Caco-2 (cell line): ENCODE measurements around the gene RHEX. TPM values are rescaled to one million over a fixed set of nuclear protein-coding genes. Genes with fewer than 3 reads are reported as not detected.

Experiments used
- BruUV-seq: library from RNA; stranded (reverse); fragments of 400-500 nt; replicated peaks from 2 replicates; lab custom pipeline; 2021; lab: Mats Ljungman, UMichigan
- CTCF ChIA-PET: fragments of 300-600 bp; sonication (Branson Sonifier 250); formaldehyde crosslinking; loops from one replicate; lab custom pipeline; 2022; ENCODE audit warnings: antibody characterized with exemption; lab: Charles Lee
- POLR2A ChIA-PET: fragments of 300-600 bp; sonication (Branson Sonifier 250); formaldehyde crosslinking; loops from one replicate; lab custom pipeline; 2022; ENCODE audit warnings: antibody characterized with exemption; lab: Charles Lee
- DNase-seq, 2 experiments: peaks; one replicate each; pipeline versions ENCODE4 v3.0.0 to v3.0.0-alpha.2; 2020 to 2022
- H3K27me3 ChIP-seq: replicated peaks from 2 replicates; pipeline ENCODE4 v1.6.0; 2011; ENCODE audit warnings: low read length; ENCODE audit not compliant: control insufficient read depth, insufficient read depth
- H3K36me3 ChIP-seq: 2 replicates; pipeline ENCODE4 v1.5.1; 2011; ENCODE audit warnings: low read length; ENCODE audit not compliant: control insufficient read depth, insufficient read depth
- H3K4me1 ChIP-seq: fragments of 250-450 bp; sonication (Bioruptor Pico); 2 replicates; pipeline ENCODE4 v1.5.1; 2020; ENCODE audit warnings: mild to moderate bottlenecking
- H3K4me3 ChIP-seq: 2 replicates; pipeline ENCODE4 v1.5.1; 2011; ENCODE audit warnings: low read depth, mild to moderate bottlenecking, control low read depth, low read length
- H3K9me3 ChIP-seq: fragments of 250-450 bp; sonication (Bioruptor Pico); 2 replicates; pipeline ENCODE4 v1.5.1; 2020; ENCODE audit warnings: mild to moderate bottlenecking, moderate library complexity
- H3K27ac Mint-ChIP-seq: one replicate; pipeline ENCODE4 v1.8.0; 2022; ENCODE audit warnings: mixed read lengths; ENCODE audit not compliant: unreplicated experiment
- H3K27me3 Mint-ChIP-seq: one replicate; pipeline ENCODE4 v1.8.0; 2022; ENCODE audit warnings: mixed read lengths; ENCODE audit not compliant: insufficient read depth, unreplicated experiment
- H3K36me3 Mint-ChIP-seq: one replicate; pipeline ENCODE4 v1.8.0; 2022; ENCODE audit warnings: mild to moderate bottlenecking, mixed read lengths; ENCODE audit not compliant: insufficient read depth, unreplicated experiment
- H3K4me1 Mint-ChIP-seq: one replicate; pipeline ENCODE4 v1.8.0; 2022; ENCODE audit warnings: low read depth, mixed read lengths; ENCODE audit not compliant: unreplicated experiment
- H3K4me3 Mint-ChIP-seq: one replicate; pipeline ENCODE4 v1.8.0; 2022; ENCODE audit warnings: mild to moderate bottlenecking, moderate library complexity, mixed read lengths; ENCODE audit not compliant: unreplicated experiment
- H3K9me3 Mint-ChIP-seq: one replicate; pipeline ENCODE4 v1.8.0; 2022; ENCODE audit warnings: mixed read lengths; ENCODE audit not compliant: unreplicated experiment
- intact Hi-C: fragments of 100-400 bp; cut with micrococcal nuclease; formaldehyde crosslinking; loops from one replicate; pipeline ENCODE4 v1.10.0; 2022; ENCODE audit not compliant: unreplicated experiment
- total RNA-seq: library from RNA; stranded (reverse); gene quantifications from 2 replicates; pipeline ENCODE4 v1.2.3, GENCODE V29; 2022
- TF ChIP-seq, protein P1 (sequence below), 2 experiments: fragments of 200-600 bp in 1 of 2; IDR thresholded peaks; 1 replicate in 1 of 2; 2 replicates in 1 of 2; pipeline versions ENCODE4 v1.5.1 to v1.8.0; 2011 to 2022; ENCODE audit warnings: antibody characterized with exemption in 1 of 2, control low read depth in 1 of 2, inconsistent platforms in 1 of 2, low read depth in 1 of 2, low read length in 1 of 2, mild to moderate bottlenecking in 1 of 2, moderate library complexity in 1 of 2; ENCODE audit not compliant: insufficient read depth in 1 of 2, severe bottlenecking in 1 of 2, unreplicated experiment in 1 of 2

The RHEX gene
- total RNA-seq, 1 experiment from 2014 or later = not detected

DNA sequence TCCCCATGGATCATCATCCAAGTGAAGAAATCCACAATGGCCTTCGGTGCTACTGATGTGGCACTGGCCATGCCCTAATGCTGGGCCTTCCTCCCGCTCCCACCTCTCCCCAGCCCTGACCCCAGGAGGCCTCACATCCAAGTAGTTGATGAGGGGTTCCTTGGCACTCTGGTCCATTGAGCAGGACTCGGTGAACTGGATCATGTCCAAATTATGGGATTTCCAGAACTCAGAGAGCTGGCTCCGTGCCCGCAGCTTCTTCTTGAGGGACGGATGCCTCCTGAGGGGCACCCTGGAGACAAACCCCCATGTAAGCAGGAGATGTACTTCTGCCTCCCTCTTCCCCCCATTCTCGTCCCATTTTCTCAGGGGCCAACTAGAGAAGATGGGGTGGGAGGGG, 30.2 kb upstream of the RHEX start:
- TF ChIP-seq, protein P1, sequence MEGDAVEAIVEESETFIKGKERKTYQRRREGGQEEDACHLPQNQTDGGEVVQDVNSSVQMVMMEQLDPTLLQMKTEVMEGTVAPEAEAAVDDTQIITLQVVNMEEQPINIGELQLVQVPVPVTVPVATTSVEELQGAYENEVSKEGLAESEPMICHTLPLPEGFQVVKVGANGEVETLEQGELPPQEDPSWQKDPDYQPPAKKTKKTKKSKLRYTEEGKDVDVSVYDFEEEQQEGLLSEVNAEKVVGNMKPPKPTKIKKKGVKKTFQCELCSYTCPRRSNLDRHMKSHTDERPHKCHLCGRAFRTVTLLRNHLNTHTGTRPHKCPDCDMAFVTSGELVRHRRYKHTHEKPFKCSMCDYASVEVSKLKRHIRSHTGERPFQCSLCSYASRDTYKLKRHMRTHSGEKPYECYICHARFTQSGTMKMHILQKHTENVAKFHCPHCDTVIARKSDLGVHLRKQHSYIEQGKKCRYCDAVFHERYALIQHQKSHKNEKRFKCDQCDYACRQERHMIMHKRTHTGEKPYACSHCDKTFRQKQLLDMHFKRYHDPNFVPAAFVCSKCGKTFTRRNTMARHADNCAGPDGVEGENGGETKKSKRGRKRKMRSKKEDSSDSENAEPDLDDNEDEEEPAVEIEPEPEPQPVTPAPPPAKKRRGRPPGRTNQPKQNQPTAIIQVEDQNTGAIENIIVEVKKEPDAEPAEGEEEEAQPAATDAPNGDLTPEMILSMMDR (IDR thresholded peaks at IDR 0.05; ENCODE audit: insufficient read depth in 1 of 2, low read depth in 1 of 2, low read length in 1 of 2, severe bottlenecking in 1 of 2, unreplicated experiment in 1 of 2) = no peak
- no peaks in the 10 kb centered on the region for H3K36me3 Mint-ChIP-seq
- H3K9me3 ChIP-seq = no peaks in the 10 kb centered on the region; the same call in 1 of the 2 replicates
- intact Hi-C loops = no loop called here
- no peaks in the 10 kb centered on the region for H3K36me3 ChIP-seq
- no peak overlapping the region for H3K4me3 ChIP-seq
- H3K4me1 Mint-ChIP-seq = peaks cover 11% of the 10 kb centered on the region
- no peak overlapping the region for H3K4me3 Mint-ChIP-seq
- no peak overlapping the region for H3K27ac Mint-ChIP-seq
- H3K27me3 ChIP-seq = no peaks in the 10 kb centered on the region
- ChIA-PET CTCF (no interaction called here), POLR2A (no interaction called here)
- H3K9me3 Mint-ChIP-seq = no peaks in the 10 kb centered on the region
- H3K27me3 Mint-ChIP-seq = peaks cover 4% of the 10 kb centered on the region
- no peak for DNase-seq
- BruUV-seq = no TSS peak
- H3K4me1 ChIP-seq = peaks cover 8% of the 10 kb centered on the region; the same call in 1 of the 2 replicates

DNA sequence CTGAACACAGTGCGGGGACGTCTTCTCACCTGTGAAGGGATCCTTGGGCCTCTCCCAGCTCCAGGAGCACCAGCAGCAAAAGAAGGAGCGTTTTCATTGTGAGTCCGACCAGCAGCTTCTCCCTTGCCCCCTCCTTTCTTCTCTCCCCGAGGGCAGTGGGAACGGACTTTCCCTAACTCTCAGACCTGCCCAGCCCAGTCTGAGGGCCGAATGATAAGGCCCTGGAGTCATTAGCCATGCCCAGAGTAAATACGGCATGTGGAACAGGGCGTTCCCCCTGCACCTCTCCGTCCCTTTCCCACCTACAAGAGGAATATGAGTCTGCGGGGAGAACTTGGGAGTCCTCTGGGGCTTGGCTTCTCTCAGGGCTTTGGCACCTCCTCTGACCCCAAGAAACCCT, 29.3 kb upstream of the RHEX start, which contains the start of gene CTSE:
Gene CTSE, minus strand, starts transcription at position 201 of the 400 bp plus-strand sequence. Its CDS starts 104 bp downstream, at position 97.
- TF ChIP-seq, protein P1 (IDR thresholded peaks at IDR 0.05; ENCODE audit: insufficient read depth in 1 of 2, low read depth in 1 of 2, low read length in 1 of 2, severe bottlenecking in 1 of 2, unreplicated experiment in 1 of 2) = no peak
- no peaks in the 10 kb centered on the region for H3K36me3 Mint-ChIP-seq
- H3K4me1 Mint-ChIP-seq = peaks cover 11% of the 10 kb centered on the region
- no TSS peak for BruUV-seq
- ChIA-PET POLR2A (no interaction called here), CTCF (no interaction called here)
- peaks cover 4% of the 10 kb centered on the region for H3K27me3 Mint-ChIP-seq
- intact Hi-C loops = no loop called here
- no peak for DNase-seq
- H3K27ac Mint-ChIP-seq = no peak within 1 kb of the TSS
- H3K9me3 Mint-ChIP-seq = no peaks in the 10 kb centered on the region
- no peak within 1 kb of the TSS for H3K4me3 Mint-ChIP-seq
- no peaks in the 10 kb centered on the region; the same call in 1 of the 2 replicates for H3K9me3 ChIP-seq
- H3K27me3 ChIP-seq = no peaks in the 10 kb centered on the region
- peaks cover 8% of the 10 kb centered on the region; the same call in 1 of the 2 replicates for H3K4me1 ChIP-seq
- no peaks in the 10 kb centered on the region for H3K36me3 ChIP-seq
- H3K4me3 ChIP-seq = no peak within 1 kb of the TSS

DNA sequence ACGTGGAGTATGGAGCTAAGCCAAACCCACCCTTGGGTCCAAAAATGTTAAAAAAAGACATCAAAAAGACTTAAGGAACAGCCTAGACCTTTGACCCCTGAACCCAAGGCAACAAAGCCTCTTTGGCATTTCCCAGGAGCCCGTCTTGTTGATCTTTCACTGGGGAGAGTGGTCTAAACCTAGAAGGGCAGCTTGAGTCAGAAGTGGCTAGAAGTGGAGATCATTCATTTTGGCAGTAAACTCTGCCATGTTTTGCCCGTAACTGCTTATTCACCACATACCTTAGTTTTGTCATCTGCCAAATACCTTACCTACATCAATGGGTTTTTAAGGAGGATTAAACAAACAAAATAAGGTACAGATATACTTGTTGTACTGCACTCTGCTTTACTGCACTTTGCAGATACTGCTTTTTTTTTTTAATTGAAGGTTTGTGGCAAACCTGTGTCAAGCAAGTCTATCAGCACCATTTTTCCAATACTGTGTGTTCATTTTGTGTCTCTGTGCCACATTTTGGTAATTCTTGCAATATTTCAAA, 27.6 kb upstream of the RHEX start:
- Mint-ChIP-seq H3K4me3 (no peak overlapping the region), H3K27ac (no peak overlapping the region), H3K27me3 (peaks cover 4% of the 10 kb centered on the region), H3K9me3 (no peaks in the 10 kb centered on the region), H3K4me1 (peaks cover 11% of the 10 kb centered on the region), H3K36me3 (no peaks in the 10 kb centered on the region)
- H3K27me3 ChIP-seq = no peaks in the 10 kb centered on the region
- no TSS peak for BruUV-seq
- H3K4me3 ChIP-seq = no peak overlapping the region
- POLR2A ChIA-PET = no interaction called here
- CTCF ChIA-PET = interaction anchor here (0.8 kb wide), 1 partner anchor 83 kb away, joined by 3 read pairs; no protein-coding TSS in a partner anchor
- intact Hi-C loops = loop anchor here (1.0 kb wide), 1 partner anchor 17 kb away; no protein-coding TSS in a partner anchor
- no peaks in the 10 kb centered on the region for H3K36me3 ChIP-seq
- TF ChIP-seq, protein P1 (IDR thresholded peaks at IDR 0.05; ENCODE audit: insufficient read depth in 1 of 2, low read depth in 1 of 2, low read length in 1 of 2, severe bottlenecking in 1 of 2, unreplicated experiment in 1 of 2) = no peak
- DNase-seq = no peak
- peaks cover 8% of the 10 kb centered on the region; the same call in 1 of the 2 replicates for H3K4me1 ChIP-seq
- no peaks in the 10 kb centered on the region; the same call in 1 of the 2 replicates for H3K9me3 ChIP-seq
